Uterus (tissue), 2 donors: ENCODE results near the gene MINDY4.

Source experiments
- CTCF ChIP-seq, 4 experiments: fragments of 200-600 bp in 2 of 4; fragments of 450-650 bp in 2 of 4; sonication (generic) in 2 of 4; IDR thresholded peaks; one replicate each; pipeline ENCODE4 v1.5.1; 2016 to 2019; ENCODE audit warnings: antibody characterized with exemption in 4 of 4, mild to moderate bottlenecking in 2 of 4, moderate library complexity in 1 of 4
- POLR2A ChIP-seq, 2 donors: fragments of 450-650 bp; IDR thresholded peaks; one replicate each; pipeline ENCODE4 v1.6.1; 2016; ENCODE audit warnings: antibody characterized with exemption in 2 of 2, mild to moderate bottlenecking in 1 of 2, moderate library complexity in 1 of 2

GRCh38 chr7:30884881-30885280 lies 113.7 kb downstream of the MINDY4 start:
- TF ChIP-seq POLR2A (IDR thresholded peaks at IDR 0.05) (no peak), CTCF (IDR thresholded peaks at IDR 0.05) (no peak)
